Hematopoietic multipotent progenitor cell treated with erythropoietin and hydrocortisone succinate and interleukin-3 and kit ligand, for 6 days (in vitro differentiated cells): ENCODE measurements around the gene ADGRD1.
"Not testable (repeated sequence)": the region's sequence is repeated elsewhere in the genome, so short reads cannot be mapped to it uniquely, and the experiment has no call there.

ENCODE experiments used
- DNase-seq: peaks from one replicate; pipeline ENCODE4 v3.0.0-alpha.2; 2015

Gene ADGRD1

DNA sequence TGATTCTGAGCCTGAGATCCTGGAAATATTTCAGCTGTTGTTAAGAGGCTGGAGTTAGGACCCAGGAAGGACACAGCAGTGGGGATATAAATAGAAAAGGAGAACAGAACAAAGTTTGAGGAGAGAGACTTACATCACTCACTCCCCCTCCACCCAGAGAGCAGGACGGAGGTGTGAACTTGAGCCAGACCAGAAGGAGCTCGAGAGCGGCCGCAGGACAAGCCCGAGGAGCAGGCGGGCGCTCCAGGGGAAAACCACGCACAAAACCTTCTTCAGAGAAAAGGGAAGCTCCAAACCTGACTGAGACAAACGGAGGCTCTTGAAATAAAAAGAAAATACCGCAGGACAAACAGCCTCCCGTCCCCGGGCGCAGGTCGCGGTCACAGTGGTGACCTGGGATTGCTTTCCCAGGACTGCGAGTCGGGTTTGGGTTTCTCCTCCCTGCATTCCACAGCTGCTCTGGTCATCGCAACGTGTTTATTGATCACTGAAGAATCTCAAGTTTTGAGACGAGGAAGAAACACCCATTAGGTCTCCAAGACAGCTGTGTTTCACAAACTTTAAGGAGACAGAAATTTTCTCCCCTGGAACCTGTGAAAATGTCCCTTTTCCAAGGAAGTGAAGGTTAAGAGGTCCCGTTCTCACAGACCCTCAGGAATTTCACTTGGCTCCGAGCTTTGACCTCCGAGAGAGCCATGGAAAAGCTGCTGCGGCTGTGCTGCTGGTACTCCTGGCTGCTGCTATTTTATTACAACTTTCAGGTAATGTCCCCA is at the start of gene ADGRD1:
TSS of gene ADGRD1 (plus strand) at position 137 of the 773 bp plus-strand sequence. CDS start at position 696, 559 bp downstream.
- DNase-seq, result peak; percentile 12

DNA sequence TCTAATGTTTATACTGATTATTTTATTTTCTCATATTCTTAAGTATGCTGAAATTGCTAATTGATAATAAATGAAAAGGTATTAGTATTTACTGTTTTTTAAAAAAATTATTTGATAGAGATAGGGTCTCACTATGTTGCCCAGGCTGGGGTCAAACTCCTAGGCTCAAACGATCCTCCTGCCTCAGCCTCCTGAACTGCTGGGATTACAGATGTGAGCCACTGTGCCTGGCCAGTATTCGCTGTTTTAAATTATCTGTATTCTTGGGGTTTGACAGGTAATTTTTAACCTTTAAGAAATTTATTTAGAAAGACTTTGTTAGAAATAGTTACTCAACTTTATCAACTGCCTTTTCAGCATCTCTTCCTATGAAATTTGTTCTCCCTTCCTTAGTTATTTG is 49.6 kb upstream of the ADGRD1 start:
- no peak for DNase-seq

DNA sequence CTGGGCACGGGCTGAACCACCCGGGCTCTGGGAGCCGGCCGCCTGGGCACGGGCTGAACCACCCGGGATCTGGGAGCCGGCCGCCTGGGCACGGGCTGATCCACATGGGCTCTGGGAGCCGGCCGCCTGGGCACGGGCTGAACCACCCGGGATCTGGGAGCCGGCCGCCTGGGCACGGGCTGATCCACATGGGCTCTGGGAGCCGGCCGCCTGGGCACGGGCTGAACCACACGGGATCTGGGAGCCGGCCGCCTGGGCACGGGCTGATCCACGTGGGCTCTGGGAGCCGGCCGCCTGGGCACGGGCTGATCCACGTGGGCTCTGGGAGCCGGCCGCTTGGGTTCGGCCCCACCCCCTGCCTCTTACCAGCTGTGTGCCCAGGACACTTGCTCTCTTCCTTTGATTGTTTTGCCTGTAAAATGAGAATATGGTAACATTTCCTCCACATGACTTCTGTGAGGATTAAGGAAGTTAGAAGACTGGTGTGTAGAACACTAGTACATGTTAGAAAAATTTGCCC is 48.7 kb upstream of the ADGRD1 start:
- not testable (repeated sequence) for DNase-seq

DNA sequence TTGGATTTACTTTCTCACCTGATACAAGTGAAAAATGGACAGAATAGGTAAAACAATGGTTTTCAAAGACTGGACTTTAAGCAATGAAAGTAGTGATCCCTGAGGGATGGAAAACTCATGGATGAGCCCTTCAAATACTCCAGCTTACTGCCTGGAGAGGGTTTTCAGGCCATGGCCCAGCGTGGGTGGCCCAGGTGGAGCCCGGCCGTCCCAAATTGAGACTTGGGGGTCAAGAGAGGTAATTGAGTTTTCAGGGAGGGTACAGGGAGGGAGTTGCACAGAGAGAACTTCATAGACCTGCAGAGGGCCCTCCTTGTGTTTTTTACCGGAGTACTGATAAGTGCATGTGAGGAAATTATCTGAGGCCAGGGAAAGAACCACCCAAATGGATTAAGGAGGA is 44.6 kb upstream of the ADGRD1 start:
- DNase-seq, result no peak

DNA sequence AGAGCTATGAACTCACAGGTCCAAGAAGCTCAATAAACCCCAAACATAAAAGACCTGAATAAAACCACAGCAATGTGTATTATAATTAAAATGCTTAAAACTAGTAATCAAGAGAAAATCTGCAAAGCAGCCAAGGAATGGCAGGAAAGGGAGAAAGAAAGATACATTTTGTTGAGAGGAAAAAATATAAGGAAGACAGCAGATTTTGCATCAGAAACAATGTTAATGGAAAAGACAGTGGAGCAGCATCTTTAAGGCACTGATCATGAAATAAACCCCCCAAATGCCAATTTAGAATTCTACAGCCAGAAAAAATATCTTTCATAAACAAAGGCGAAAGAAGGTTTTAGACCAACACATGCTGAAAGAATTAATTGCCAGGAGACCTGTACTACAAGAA is 42.5 kb upstream of the ADGRD1 start:
- DNase-seq, result no peak

DNA sequence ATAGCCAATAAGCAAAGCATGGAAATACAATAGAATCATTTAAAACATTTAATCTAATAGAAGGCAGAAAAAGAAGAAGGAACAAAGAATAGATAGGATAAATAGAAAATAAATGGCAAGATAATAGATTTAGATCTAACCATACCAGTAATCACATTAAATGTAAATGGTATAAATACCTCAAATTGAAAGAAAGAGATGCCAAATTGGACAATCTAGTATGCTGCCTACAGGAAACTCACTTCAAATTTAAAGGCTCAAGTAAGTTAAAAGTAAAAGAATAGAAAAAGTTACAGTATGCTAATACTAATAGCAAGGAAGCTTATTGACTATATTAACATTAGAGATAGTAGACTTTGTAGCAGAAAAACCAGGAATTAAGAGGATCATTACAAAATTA is 41.8 kb upstream of the ADGRD1 start:
- no peak for DNase-seq

DNA sequence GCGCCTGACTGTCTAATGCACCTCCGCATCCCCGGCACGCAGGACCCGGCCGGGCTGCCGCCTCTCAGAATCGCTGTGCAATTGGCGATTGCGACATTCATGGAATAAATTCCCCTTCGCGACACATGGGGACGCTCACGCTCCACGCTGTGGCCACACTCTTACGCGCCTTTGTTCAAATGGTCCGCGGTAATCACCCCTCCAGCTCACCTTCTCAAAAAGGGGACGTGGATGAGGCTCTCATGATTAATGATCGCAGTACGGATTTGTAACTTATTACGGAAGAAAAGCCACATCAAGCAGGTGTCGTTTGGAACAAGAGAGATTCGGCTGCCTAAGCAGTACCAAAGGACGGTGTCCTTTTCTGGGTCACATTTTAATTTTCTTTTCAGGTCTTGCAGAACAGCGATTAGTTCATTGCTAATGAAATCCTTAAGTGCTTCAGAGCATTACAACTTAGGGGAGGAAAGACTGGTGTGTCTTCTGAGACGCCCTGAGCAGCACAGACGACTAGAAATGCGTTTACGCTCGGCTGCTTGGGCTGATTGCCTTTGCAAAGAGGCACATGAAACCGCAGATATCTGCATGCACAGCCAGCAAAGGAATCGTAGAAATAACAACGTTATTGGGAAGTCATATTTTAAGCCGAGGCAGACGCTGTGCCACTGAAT is 37.3 kb upstream of the ADGRD1 start:
- peak; percentile 67 for DNase-seq

DNA sequence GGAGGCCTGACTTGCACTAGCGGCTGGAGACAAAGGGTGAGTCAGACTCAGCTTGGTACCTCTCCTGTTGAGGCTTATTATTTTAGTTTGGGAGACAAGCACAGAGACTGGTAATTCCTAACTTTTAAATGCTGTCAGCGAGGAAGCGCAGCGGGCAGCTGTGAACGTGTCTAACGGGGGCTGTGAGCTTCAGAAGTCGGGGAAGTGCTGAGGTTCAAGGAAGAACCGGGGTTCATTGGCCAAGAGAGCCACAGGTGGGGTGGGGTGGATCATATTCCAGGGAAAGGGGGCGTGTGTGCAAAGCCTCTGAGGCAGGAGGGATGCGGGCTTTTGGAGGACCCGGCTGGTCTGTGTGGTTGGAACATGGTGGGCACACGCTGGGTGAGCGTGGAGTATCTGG is 36.1 kb upstream of the ADGRD1 start:
- no peak for DNase-seq

DNA sequence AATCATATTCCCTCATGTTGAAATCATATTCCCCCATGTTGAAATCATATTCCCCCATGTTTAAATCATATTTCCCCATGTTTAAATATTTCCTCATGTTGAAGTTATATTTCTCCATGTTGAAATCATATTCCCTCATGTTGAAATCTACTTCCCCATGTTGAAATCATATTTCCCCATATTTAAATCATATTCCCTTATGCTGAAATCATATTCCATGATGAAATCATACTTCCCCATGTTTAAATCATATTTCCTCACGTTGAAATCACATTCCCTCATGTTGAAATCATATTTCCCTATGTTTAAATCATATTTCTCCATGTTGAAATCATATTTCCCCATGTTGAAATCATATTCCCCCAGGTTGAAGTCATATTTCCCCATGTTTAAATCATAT is 34.6 kb upstream of the ADGRD1 start:
- DNase-seq, result no peak

DNA sequence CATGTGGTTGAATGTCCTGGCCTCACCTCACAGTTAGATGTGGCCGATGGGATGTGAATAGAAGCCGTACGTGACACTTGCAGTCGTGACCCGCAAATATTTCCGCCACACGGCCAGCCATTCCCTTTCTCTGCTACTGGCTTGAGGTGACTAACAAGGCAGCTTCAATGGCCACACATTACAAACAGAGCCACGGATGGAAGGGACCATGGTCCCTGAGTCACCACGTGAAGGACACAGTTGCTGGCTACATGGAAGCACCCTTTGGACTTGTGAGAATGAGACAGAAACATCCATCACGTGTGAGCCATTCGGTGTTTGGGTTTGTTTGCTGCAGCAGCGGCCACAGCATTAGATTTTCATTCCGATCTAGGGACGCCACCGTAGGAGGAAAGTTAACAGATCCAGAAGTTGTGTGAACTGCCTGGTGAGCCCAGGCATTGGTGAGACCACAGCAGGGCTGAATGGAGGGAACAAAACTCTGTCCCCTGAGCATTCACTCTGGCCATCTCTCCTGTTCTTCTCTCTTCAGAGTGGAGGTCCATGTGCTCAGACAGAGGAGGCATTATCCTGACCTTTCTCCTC is 33.5 kb upstream of the ADGRD1 start:
- DNase-seq, result no peak

DNA sequence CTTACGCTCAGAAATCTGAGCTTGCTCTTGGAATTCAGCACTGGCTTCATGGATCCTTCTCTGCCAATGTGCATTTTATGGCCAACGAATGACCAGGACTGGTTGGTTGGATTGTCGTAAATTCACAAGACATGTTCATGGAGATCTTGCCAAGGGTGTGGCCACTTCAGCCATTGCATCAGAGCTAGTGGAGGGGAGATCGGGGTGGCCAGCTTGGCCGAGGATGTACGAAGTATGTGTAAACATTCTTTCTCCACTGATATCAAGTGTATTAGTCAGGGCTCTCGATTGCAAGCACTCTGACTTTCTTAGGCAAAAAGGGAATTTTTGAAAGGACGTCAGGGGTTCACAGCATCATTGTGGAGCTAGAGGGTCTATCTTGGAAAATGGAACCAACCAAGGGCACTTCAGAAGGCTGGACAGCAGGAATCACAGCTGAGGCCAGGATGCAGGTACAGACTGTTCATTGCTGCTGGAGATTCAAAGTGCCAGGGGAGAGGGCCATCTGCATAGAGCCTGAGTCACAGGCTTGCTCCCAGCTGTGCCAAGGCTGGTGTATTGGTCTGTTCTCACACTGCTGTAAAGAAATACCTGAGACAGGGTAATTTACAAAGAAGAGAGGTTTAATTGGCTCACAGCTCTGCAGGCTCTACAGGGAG is 32.9 kb upstream of the ADGRD1 start:
- DNase-seq, result no peak

DNA sequence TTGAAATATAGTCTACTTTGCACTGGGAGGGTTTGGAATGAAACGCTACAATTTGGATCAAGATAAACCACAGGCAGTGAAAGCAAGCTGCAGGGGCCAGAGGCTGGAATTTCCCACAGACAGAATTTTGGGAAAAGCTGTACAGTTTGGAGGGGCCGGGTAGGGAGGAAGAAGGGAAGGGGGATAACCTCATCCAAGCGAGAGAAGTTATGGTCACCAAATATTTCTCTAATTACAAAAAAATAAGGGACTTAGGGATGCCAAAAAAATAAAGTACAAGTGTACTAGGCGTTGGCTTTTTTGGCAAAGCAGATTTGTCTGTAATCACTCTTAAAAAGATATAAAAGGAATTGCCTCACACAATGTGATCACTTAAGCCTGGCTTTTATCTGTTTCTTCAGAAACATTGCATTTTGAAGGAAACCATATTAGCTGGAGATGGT is 31.2 kb upstream of the ADGRD1 start:
- no peak for DNase-seq

DNA sequence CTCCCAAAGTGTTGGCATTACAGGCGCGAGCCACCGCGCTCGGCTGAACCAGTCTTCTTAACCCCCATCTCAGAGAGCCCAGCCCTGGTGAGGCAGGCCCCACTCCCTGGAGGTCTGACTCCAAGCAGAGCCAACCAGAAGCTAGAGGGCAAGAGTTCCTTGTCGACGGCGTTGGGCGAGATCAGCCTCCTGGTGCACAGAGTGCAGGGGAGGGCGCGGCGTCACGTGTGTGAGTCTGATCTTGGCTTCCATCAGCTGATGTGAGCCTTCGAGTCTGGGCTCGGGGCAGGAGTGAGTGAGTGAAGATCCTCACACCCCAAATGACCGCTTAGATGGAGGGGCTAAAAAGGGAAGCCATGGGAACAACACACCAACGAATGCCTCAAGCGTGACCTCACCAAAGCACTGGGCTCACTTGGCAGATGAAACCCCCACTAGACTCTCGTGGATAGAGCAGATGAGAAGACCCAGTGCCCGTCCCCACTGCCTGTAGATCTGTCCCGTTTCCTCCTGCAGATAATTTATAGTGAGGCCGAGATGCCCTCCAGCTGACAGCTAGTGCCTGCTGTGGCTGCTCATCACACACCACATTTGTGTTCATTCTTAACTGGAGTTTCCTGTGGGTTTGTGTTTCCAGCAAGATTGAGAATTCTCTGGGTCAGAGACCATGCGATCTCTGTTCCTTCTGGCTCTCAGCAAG is 28.6 kb upstream of the ADGRD1 start:
- DNase-seq, result no peak

DNA sequence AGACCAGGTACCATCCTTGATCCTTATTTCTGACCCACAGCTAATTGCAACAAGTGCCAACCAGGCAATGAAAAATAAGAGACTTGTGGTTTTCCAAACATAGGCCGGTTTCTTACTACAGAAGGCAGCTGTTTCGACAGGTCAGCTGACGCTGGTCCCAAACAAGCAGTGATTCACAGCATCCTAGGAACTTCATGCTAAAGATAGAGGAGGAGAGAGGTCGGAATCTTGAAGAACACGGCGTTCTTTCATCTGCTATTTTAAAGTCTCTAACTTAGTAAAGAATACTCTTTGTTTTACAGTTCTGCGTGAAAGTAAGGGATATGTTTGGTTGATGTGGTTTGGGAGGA is 28.1 kb upstream of the ADGRD1 start:
- DNase-seq, result no peak

DNA sequence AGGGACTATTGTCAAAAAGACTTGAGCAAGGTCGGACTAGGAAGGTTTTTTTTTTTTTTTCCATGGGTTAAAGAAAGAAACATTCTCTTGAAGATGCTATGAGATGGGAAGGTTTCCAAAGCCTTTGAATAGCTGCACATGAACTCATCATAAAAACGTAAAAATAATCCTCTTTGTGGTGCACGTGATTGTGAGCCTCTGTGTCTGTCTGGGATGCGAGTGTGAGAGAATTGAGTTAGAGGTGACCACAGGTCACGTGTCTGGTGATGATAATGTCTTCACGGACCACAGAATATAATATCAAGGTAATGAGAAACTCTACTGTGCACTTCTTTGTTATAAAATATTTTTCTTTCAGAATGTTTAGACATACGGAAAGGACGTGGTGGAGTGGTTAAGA is 24.3 kb upstream of the ADGRD1 start:
- DNase-seq, result no peak

DNA sequence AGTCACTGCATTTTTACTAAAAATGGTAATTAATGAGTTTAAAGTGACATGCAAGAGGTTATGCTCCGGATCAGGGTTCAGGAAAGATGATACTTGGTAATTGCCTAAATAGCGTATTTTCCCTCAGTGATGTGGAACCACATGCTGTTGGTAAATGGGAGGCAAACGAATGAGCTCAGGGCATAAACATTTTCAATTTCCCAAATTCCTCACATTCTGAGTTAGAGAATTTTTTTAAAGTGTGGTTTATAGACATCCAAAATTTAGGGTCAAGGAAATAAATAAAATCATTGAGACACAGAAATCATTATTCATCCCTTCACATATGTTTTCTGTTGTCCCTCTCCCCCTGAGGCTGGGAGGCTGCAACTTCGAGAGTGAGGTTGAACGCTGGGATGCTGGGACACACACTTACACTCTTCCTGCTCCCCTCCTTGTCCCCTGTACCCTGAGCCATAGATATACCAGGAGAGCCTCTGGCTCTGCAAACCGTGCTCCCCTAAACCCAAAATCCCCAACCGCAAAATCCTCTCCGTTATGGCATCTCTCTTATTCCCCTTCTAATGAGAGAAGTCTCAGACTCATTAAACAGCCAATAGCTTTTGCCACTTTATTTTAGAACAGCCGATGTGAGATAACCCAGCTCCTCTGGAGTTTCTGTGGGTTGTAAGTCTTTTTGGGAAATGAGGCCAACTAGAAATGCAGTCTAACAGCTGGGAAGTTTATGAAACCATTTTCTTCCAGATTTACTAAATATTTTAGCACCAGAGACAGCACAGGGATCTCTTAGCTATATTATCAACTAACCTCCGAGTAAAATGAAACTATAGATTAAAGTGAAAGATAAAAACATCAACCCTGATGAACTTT is 21.4 kb upstream of the ADGRD1 start:
- DNase-seq, result no peak

DNA sequence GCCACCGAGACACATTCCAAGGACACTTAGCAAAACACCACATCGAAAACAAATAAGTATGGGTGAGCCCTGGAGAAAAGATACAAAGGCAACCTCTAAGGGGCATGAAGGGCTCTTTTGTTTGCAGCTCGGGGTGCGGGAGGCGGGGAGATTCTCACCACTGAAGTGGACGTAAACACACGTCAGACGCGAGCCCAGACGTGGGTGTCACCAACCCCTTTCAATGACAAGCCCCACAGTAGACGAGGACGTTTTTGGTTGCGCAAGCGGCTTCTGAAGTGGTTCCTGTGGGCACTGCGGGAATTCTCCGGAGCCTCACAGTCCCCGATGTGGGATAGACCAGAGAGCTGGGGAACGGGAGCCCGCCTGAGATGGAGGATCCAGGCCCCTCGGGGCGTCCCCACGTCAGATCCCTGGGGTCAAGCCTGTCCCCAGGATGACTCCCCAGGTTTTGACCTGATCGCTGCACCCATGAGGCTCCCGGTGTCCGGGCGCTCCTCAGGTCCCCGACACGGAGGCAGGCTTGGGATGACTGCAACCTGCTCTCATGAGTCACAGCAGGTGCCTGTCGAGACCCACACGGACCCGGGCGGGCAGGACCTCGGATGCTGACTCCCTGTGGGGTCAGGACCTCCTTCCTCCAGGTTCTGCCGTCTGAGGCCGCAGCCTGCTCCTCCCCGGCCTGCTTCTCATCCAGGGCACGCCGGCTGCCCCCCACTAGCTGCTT is 20.3 kb upstream of the ADGRD1 start:
- DNase-seq, result no peak

DNA sequence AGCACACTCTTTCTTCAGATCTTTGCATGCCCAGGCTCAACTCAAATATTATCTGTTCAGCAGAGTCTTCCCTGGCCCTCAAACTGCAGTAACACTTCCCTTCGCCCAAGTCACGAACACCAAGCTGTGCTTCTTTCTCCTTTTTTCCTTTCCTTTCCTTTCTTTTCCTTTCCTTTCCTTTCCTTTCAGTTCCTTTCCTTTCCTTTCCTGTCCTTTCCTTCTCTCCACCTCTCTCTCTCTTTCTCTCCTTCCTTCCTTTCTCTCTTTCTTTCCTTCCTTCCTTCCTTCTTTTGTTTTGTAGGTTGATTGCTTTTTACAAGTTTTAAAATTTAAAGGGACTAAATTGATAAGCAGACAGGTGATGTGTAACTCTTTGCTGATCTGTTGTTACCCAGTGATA is 19.0 kb upstream of the ADGRD1 start:
- DNase-seq, result no peak

DNA sequence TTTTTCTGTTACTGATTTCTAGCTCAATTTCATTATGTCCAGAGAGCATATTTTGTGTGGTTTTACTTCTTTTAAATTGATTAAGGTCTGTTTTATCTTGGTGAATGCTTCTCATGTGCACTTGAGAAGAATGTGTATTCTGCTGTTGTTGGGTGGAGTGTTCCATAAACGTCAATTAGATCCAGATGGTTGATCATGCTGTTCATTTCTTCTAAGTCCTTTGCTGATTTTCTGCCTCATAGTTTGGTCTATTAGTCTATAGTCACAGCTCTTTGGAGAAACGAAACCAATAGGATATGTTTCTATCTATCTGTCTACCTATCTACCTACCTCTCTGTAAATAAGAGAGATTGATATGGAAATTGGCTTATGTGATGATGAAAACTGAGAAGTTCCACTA is 17.1 kb upstream of the ADGRD1 start:
- no peak for DNase-seq

DNA sequence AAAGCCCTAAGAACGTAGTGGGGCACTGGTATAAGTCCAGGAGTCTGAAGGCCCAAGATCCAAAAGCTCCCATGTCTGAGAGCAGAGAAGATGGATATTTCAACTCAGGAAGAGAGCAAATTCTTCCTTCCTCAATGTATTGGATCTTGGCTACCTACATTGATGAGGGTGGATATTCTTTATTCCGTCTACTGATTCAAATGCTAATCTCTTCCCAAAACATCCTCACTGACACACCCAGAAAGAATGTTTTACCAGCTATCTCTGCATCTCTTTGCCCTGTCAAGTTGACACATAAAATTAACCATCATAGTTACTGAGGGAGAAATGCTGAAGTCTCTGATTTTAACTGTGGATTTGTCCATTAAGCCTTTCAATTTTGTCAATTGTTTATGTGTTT is 16.6 kb upstream of the ADGRD1 start:
- DNase-seq, result no peak

DNA sequence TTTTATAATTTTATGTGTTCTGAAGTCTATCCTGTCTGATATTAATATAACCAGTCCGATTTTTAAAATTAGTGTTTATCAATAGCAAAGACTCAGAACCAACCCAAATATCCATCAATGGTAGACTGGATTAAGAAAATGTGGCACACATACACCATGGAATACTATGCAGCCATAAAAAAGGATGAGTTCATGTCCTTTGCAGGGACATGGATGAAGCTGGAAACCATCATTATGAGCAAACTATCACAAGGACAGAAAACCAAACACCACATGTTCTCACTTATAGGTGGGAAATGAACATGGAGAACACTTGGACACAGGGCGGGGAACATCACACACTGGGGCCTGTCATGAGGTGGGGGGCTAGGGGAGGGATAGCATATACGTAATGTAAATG is 16.2 kb upstream of the ADGRD1 start:
- not testable (repeated sequence) for DNase-seq
